T-helper 1 cell treated with Interleukin-12 subunit alpha and Interleukin-12 subunit beta and Interleukin-4 antibody, amounts not matched to agents 30 μg/mL and 1 μg/mL, for 36 hours (primary cell): ENCODE measurements around the gene COL9A3.

Experiments
- H3K27ac Mint-ChIP-seq: one replicate; pipeline ENCODE4 v1.8.0; 2021; ENCODE audit warnings: mild to moderate bottlenecking, mixed read lengths
- H3K27me3 Mint-ChIP-seq: one replicate; pipeline ENCODE4 v1.8.0; 2021; ENCODE audit warnings: low read depth, mixed read lengths
- H3K36me3 Mint-ChIP-seq: one replicate; pipeline ENCODE4 v1.8.0; 2021; ENCODE audit warnings: low read depth, mixed read lengths
- H3K4me1 Mint-ChIP-seq: one replicate; pipeline ENCODE4 v1.8.0; 2021; ENCODE audit warnings: low read depth, mixed read lengths
- H3K4me3 Mint-ChIP-seq: one replicate; pipeline ENCODE4 v1.8.0; 2021; ENCODE audit warnings: mild to moderate bottlenecking, moderate library complexity, mixed read lengths
- H3K9me3 Mint-ChIP-seq: one replicate; pipeline ENCODE4 v1.8.0; 2021; ENCODE audit warnings: mixed read lengths

The COL9A3 gene

GRCh38 chr20:62775206-62775605 lies 41.6 kb upstream of the COL9A3 start:
- Mint-ChIP-seq H3K27ac (no peak overlapping the region), H3K36me3 (no peaks in the 10 kb centered on the region), H3K27me3 (peaks cover 3% of the 10 kb centered on the region), H3K9me3 (peaks cover 4% of the 10 kb centered on the region), H3K4me1 (peaks cover 22% of the 10 kb centered on the region), H3K4me3 (no peak overlapping the region)

GRCh38 chr20:62776035-62776691 lies 40.7 kb upstream of the COL9A3 start:
- peaks cover 3% of the 10 kb centered on the region for H3K27me3 Mint-ChIP-seq
- peak overlapping the region; percentile 89 for H3K27ac Mint-ChIP-seq
- no peak overlapping the region for H3K4me3 Mint-ChIP-seq
- H3K4me1 Mint-ChIP-seq, result peaks cover 22% of the 10 kb centered on the region
- no peaks in the 10 kb centered on the region for H3K36me3 Mint-ChIP-seq
- peaks cover 4% of the 10 kb centered on the region for H3K9me3 Mint-ChIP-seq

- Mint-ChIP-seq H3K9me3 (peaks cover 4% of the 10 kb centered on the region), H3K27ac (peak overlapping the region; percentile 89), H3K36me3 (no peaks in the 10 kb centered on the region), H3K27me3 (peaks cover 3% of the 10 kb centered on the region), H3K4me3 (peak overlapping the region; percentile 69), H3K4me1 (peaks cover 22% of the 10 kb centered on the region)
Measured at GRCh38 chr20:62776692-62777527, 39.9 kb upstream of the COL9A3 start.

- Mint-ChIP-seq H3K27ac (peak overlapping the region; percentile 89), H3K4me1 (peaks cover 23% of the 10 kb centered on the region), H3K4me3 (no peak overlapping the region), H3K9me3 (peaks cover 4% of the 10 kb centered on the region), H3K36me3 (no peaks in the 10 kb centered on the region), H3K27me3 (peaks cover 3% of the 10 kb centered on the region)
Measured at GRCh38 chr20:62777528-62777830, 39.4 kb upstream of the COL9A3 start.

- Mint-ChIP-seq H3K36me3 (no peaks in the 10 kb centered on the region), H3K27ac (no peak overlapping the region), H3K27me3 (peaks cover 2% of the 10 kb centered on the region), H3K9me3 (peaks cover 4% of the 10 kb centered on the region), H3K4me1 (peaks cover 26% of the 10 kb centered on the region), H3K4me3 (no peak overlapping the region)
Measured at GRCh38 chr20:62778058-62778457, 38.8 kb upstream of the COL9A3 start.

- no peak overlapping the region for H3K27ac Mint-ChIP-seq
- H3K27me3 Mint-ChIP-seq, result no peaks in the 10 kb centered on the region
- H3K9me3 Mint-ChIP-seq, result peaks cover 4% of the 10 kb centered on the region
- no peak overlapping the region for H3K4me3 Mint-ChIP-seq
- peaks cover 26% of the 10 kb centered on the region for H3K4me1 Mint-ChIP-seq
- H3K36me3 Mint-ChIP-seq, result no peaks in the 10 kb centered on the region
Measured at GRCh38 chr20:62778601-62779416, 38.0 kb upstream of the COL9A3 start.

GRCh38 chr20:62779417-62779685 lies 37.5 kb upstream of the COL9A3 start:
- H3K36me3 Mint-ChIP-seq, result no peaks in the 10 kb centered on the region
- no peak overlapping the region for H3K4me3 Mint-ChIP-seq
- H3K9me3 Mint-ChIP-seq, result peaks cover 4% of the 10 kb centered on the region
- H3K27ac Mint-ChIP-seq, result no peak overlapping the region
- peaks cover 22% of the 10 kb centered on the region for H3K4me1 Mint-ChIP-seq
- no peaks in the 10 kb centered on the region for H3K27me3 Mint-ChIP-seq

- no peaks in the 10 kb centered on the region for H3K36me3 Mint-ChIP-seq
- H3K4me1 Mint-ChIP-seq, result peaks cover 22% of the 10 kb centered on the region
- no peak overlapping the region for H3K27ac Mint-ChIP-seq
- no peak overlapping the region for H3K4me3 Mint-ChIP-seq
- H3K27me3 Mint-ChIP-seq, result no peaks in the 10 kb centered on the region
- H3K9me3 Mint-ChIP-seq, result peaks cover 4% of the 10 kb centered on the region
Measured at GRCh38 chr20:62780204-62780603, 36.6 kb upstream of the COL9A3 start.

GRCh38 chr20:62780696-62781095 lies 36.2 kb upstream of the COL9A3 start:
- H3K36me3 Mint-ChIP-seq, result no peaks in the 10 kb centered on the region
- peaks cover 20% of the 10 kb centered on the region for H3K4me1 Mint-ChIP-seq
- H3K27me3 Mint-ChIP-seq, result no peaks in the 10 kb centered on the region
- no peak overlapping the region for H3K27ac Mint-ChIP-seq
- H3K9me3 Mint-ChIP-seq, result peaks cover 4% of the 10 kb centered on the region
- no peak overlapping the region for H3K4me3 Mint-ChIP-seq

- H3K27me3 Mint-ChIP-seq, result no peaks in the 10 kb centered on the region
- H3K4me3 Mint-ChIP-seq, result no peak overlapping the region
- no peaks in the 10 kb centered on the region for H3K36me3 Mint-ChIP-seq
- H3K9me3 Mint-ChIP-seq, result no peaks in the 10 kb centered on the region
- peaks cover 8% of the 10 kb centered on the region for H3K4me1 Mint-ChIP-seq
- H3K27ac Mint-ChIP-seq, result no peak overlapping the region
Measured at GRCh38 chr20:62782149-62782892, 34.5 kb upstream of the COL9A3 start.

- Mint-ChIP-seq H3K27ac (no peak overlapping the region), H3K9me3 (no peaks in the 10 kb centered on the region), H3K4me3 (no peak overlapping the region), H3K36me3 (no peaks in the 10 kb centered on the region), H3K4me1 (peaks cover 8% of the 10 kb centered on the region), H3K27me3 (no peaks in the 10 kb centered on the region)
Measured at GRCh38 chr20:62782893-62783278, 34.0 kb upstream of the COL9A3 start.

- Mint-ChIP-seq H3K27me3 (no peaks in the 10 kb centered on the region), H3K9me3 (no peaks in the 10 kb centered on the region), H3K4me1 (peaks cover 4% of the 10 kb centered on the region), H3K4me3 (no peak overlapping the region), H3K36me3 (no peaks in the 10 kb centered on the region), H3K27ac (no peak overlapping the region)
Measured at GRCh38 chr20:62784497-62784896, 32.4 kb upstream of the COL9A3 start.

GRCh38 chr20:62785393-62785792 lies 31.5 kb upstream of the COL9A3 start:
- Mint-ChIP-seq H3K4me1 (peaks cover 4% of the 10 kb centered on the region), H3K9me3 (no peaks in the 10 kb centered on the region), H3K36me3 (no peaks in the 10 kb centered on the region), H3K27me3 (peaks cover 1% of the 10 kb centered on the region), H3K27ac (no peak overlapping the region), H3K4me3 (no peak overlapping the region)

GRCh38 chr20:62786157-62786556 lies 30.7 kb upstream of the COL9A3 start:
- Mint-ChIP-seq H3K36me3 (no peaks in the 10 kb centered on the region), H3K4me1 (peaks cover 5% of the 10 kb centered on the region), H3K9me3 (no peaks in the 10 kb centered on the region), H3K4me3 (no peak overlapping the region), H3K27me3 (peaks cover 5% of the 10 kb centered on the region), H3K27ac (no peak overlapping the region)
